Hepatocyte (in vitro differentiated cells): ENCODE data around the gene EPHX1.

Experiments used
- CTCF ChIP-seq: fragments of 200-600 bp; sonication (generic); IDR thresholded peaks from 2 replicates; pipeline ENCODE4 v1.5.1; 2016; ENCODE audit warnings: antibody characterized with exemption, mild to moderate bottlenecking; ENCODE audit not compliant: poor library complexity
- EZH2 ChIP-seq: fragments of 200-600 bp; sonication (generic); IDR thresholded peaks from 2 replicates; pipeline ENCODE4 v1.6.1; 2016; ENCODE audit warnings: antibody characterized with exemption, mild to moderate bottlenecking, borderline replicate concordance

GRCh38 chr1:225817611-225818061 lies 7.7 kb downstream of the EPHX1 start:
- TF ChIP-seq CTCF (no peak), EZH2 (no peak)
